T-helper 22 cell (primary cell): Measurements from ENCODE around the gene RAP2C.
"Not testable (repeated sequence)": the region's sequence is repeated elsewhere in the genome, so short reads cannot be mapped to it uniquely, and the experiment has no call there.

Experiments
- DNase-seq: peaks from one replicate; pipeline ENCODE4 v3.0.0-alpha.2; 2020; ENCODE audit warnings: low read depth

The RAP2C gene

GRCh38 chrX:132199941-132200340 is 19.3 kb downstream of the RAP2C start:
- DNase-seq, result no peak

GRCh38 chrX:132193872-132194574 is 25.2 kb downstream of the RAP2C start:
- no peak for DNase-seq

GRCh38 chrX:132191938-132192337 is 27.3 kb downstream of the RAP2C start:
- DNase-seq, result no peak

GRCh38 chrX:132188175-132188574 is 31.1 kb downstream of the RAP2C start:
- no peak for DNase-seq

GRCh38 chrX:132187451-132187850 is 31.8 kb downstream of the RAP2C start:
- DNase-seq, result no peak

- DNase-seq, result no peak
Observed at GRCh38 chrX:132184871-132185270, 34.4 kb downstream of the RAP2C start.

- no peak for DNase-seq
Observed at GRCh38 chrX:132181364-132181763, 37.9 kb downstream of the RAP2C start.

GRCh38 chrX:132180929-132181328 is 38.3 kb downstream of the RAP2C start:
- no peak for DNase-seq

GRCh38 chrX:132173647-132174046 is 45.6 kb downstream of the RAP2C start:
- no peak for DNase-seq

- DNase-seq, result no peak
Observed at GRCh38 chrX:132171881-132172280, 47.4 kb downstream of the RAP2C start.

GRCh38 chrX:132171478-132171877 is 47.8 kb downstream of the RAP2C start:
- DNase-seq, result no peak

- no peak for DNase-seq
Observed at GRCh38 chrX:132169554-132169953, 49.7 kb downstream of the RAP2C start.

- no peak for DNase-seq
Observed at GRCh38 chrX:132165651-132166050, 53.6 kb downstream of the RAP2C start.

- no peak for DNase-seq
Observed at GRCh38 chrX:132165005-132165404, 54.2 kb downstream of the RAP2C start.

GRCh38 chrX:132163094-132163493 is 56.2 kb downstream of the RAP2C start:
- DNase-seq, result not testable (repeated sequence)

GRCh38 chrX:132153166-132153565 is 66.1 kb downstream of the RAP2C start:
- no peak for DNase-seq
